Esophagus muscularis mucosa (tissue), 4 donors: Measurements from ENCODE around the gene GRIK3.

ENCODE experiments used
- CTCF ChIP-seq, 3 experiments: fragments of 200-600 bp in 2 of 3; fragments of 450-650 bp in 1 of 3; sonication (generic) in 2 of 3; IDR thresholded peaks; one replicate each; pipeline ENCODE4 v1.5.1; 2017 to 2019; ENCODE audit warnings: antibody characterized with exemption in 3 of 3, mild to moderate bottlenecking in 2 of 3, moderate library complexity in 1 of 3
- EP300 ChIP-seq: sonication (generic); formaldehyde crosslinking; IDR thresholded peaks from one replicate; pipeline ENCODE4 v1.6.1; 2017; ENCODE audit warnings: antibody characterized with exemption
- POLR2A ChIP-seq: fragments of 450-650 bp; IDR thresholded peaks from one replicate; pipeline ENCODE4 v1.6.1; 2017; ENCODE audit warnings: antibody characterized with exemption, moderate library complexity, mild to moderate bottlenecking, low read depth
- POLR2AphosphoS5 ChIP-seq, 2 donors: sonication (generic); formaldehyde crosslinking; IDR thresholded peaks; one replicate each; pipeline ENCODE4 v1.6.1; 2017; ENCODE audit warnings: antibody characterized with exemption in 2 of 2

GRCh38 chr1:36763771-36764170, 270.5 kb downstream of the GRIK3 start:
- no peak for TF ChIP-seq CTCF (IDR thresholded peaks at IDR 0.05)
- no peak for TF ChIP-seq EP300
- no peak for TF ChIP-seq POLR2A
- TF ChIP-seq POLR2AphosphoS5 (IDR thresholded peaks at IDR 0.05) = no peak
